Measurements from ENCODE around the gene CPHXL. TPM values are rescaled to one million over a fixed set of nuclear protein-coding genes. Genes with fewer than 3 reads are reported as not detected.
A peak's percentile ranks its signal among the peaks of the same experiment; 100 is the strongest.

CPHXL gene
- total RNA-seq, 1 experiment from 2014 or later = not detected

DNA sequence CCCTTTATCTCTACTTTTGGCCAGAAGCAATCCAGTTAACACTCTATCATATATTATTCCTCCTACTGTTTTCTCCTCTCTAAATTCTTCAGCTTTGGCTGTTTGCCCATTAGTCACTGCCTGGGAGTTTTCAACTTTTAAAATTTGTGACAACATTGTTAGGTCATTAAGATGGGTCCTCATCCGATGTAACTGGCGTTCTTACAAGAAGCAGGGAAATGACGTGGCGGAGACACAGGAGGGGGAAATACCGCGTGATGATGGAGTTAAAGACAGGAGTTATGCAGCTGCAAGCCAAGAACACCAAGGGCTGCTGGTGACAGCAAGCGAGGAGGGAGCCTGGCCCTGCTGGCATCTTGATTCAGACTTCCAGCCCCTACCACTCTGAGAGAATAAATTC is 34.8 kb upstream of the CPHXL start:
- no TSS peak for BruUV-seq (replicated peaks)
- no peaks in the 10 kb centered on the region for H3K27me3 ChIP-seq (replicated peaks; ENCODE audit: insufficient read depth, low read depth, low read length, poor library complexity)
- TF ChIP-seq, protein P1, sequence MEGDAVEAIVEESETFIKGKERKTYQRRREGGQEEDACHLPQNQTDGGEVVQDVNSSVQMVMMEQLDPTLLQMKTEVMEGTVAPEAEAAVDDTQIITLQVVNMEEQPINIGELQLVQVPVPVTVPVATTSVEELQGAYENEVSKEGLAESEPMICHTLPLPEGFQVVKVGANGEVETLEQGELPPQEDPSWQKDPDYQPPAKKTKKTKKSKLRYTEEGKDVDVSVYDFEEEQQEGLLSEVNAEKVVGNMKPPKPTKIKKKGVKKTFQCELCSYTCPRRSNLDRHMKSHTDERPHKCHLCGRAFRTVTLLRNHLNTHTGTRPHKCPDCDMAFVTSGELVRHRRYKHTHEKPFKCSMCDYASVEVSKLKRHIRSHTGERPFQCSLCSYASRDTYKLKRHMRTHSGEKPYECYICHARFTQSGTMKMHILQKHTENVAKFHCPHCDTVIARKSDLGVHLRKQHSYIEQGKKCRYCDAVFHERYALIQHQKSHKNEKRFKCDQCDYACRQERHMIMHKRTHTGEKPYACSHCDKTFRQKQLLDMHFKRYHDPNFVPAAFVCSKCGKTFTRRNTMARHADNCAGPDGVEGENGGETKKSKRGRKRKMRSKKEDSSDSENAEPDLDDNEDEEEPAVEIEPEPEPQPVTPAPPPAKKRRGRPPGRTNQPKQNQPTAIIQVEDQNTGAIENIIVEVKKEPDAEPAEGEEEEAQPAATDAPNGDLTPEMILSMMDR (conservative IDR thresholded peaks at IDR 0.05; ENCODE audit: low read depth, low read length) = no peak
- TF ChIP-seq EZH2 (IDR thresholded peaks at IDR 0.05; ENCODE audit: borderline replicate concordance, low read depth, low read length, poor library complexity, severe bottlenecking) = no peak
- no peak overlapping the region for H3K27ac ChIP-seq (ENCODE audit: low read depth, low read length, poor library complexity, severe bottlenecking)
- no peaks in the 10 kb centered on the region for H3K36me3 ChIP-seq (ENCODE audit: insufficient read depth, low read length, poor library complexity, severe bottlenecking)
- DNase-seq (ENCODE audit: low spot score) = peak; percentile 59
- H3K4me1 ChIP-seq (ENCODE audit: insufficient read depth, low read length, poor library complexity, severe bottlenecking) = no peaks in the 10 kb centered on the region
- intact Hi-C loops (cut with micrococcal nuclease; ENCODE audit: unreplicated experiment) = loop anchor here (5.0 to 10.0 kb wide), 3 partner anchors 114 to 356 kb away; partner anchors contain the start of genes ADAT1, KARS1 and TERF2IP
- H3K4me3 ChIP-seq (ENCODE audit: low read depth, low read length, poor library complexity, severe bottlenecking) = no peak overlapping the region
- POLR2A ChIA-PET (ENCODE audit: low non-redundant PET) = no interaction called here
- CTCF ChIA-PET = no interaction called here
- no peaks in the 10 kb centered on the region for H3K9me3 ChIP-seq (ENCODE audit: low read depth, low read length, poor library complexity, severe bottlenecking)

DNA sequence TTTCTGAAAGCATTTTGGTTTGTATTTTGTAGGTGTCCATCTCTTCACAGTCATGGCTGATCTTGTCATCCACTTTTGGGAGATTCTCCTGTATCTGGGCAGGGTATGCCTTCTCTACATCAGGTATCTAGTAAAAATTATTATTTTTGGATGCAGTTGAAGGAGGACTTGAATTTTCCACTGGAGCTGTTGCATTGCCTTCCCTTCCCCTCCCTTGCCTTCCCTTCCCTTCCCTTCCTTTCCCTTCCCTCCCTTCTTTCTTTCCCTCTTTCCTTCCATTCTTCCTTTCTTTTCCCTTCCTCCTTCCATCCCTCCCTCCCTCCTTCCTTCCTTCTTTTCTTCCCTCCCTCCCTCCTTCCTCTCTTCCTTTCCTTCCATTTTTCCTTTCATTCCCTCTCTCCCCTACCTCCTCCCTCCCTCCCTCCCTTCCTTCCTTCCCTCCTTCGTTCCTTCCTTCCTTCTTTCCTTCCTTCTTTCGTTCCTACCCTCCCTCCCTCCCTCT is 33.8 kb upstream of the CPHXL start:
- TF ChIP-seq EZH2 (IDR thresholded peaks at IDR 0.05; ENCODE audit: borderline replicate concordance, low read depth, low read length, poor library complexity, severe bottlenecking) = no peak
- TF ChIP-seq, protein P1 (conservative IDR thresholded peaks at IDR 0.05; ENCODE audit: low read depth, low read length) = no peak
- no peak for DNase-seq (ENCODE audit: low spot score)
- intact Hi-C loops (cut with micrococcal nuclease; ENCODE audit: unreplicated experiment) = loop anchor here (5.0 to 10.0 kb wide), 3 partner anchors 113 to 355 kb away; partner anchors contain the start of genes ADAT1, KARS1 and TERF2IP
- H3K36me3 ChIP-seq (ENCODE audit: insufficient read depth, low read length, poor library complexity, severe bottlenecking) = no peaks in the 10 kb centered on the region
- POLR2A ChIA-PET (ENCODE audit: low non-redundant PET) = no interaction called here
- no peaks in the 10 kb centered on the region for H3K27me3 ChIP-seq (replicated peaks; ENCODE audit: insufficient read depth, low read depth, low read length, poor library complexity)
- H3K27ac ChIP-seq (ENCODE audit: low read depth, low read length, poor library complexity, severe bottlenecking) = no peak overlapping the region
- CTCF ChIA-PET = no interaction called here
- BruUV-seq (replicated peaks) = no TSS peak
- no peaks in the 10 kb centered on the region for H3K9me3 ChIP-seq (ENCODE audit: low read depth, low read length, poor library complexity, severe bottlenecking)
- H3K4me3 ChIP-seq (ENCODE audit: low read depth, low read length, poor library complexity, severe bottlenecking) = no peak overlapping the region
- H3K4me1 ChIP-seq (ENCODE audit: insufficient read depth, low read length, poor library complexity, severe bottlenecking) = no peaks in the 10 kb centered on the region

DNA sequence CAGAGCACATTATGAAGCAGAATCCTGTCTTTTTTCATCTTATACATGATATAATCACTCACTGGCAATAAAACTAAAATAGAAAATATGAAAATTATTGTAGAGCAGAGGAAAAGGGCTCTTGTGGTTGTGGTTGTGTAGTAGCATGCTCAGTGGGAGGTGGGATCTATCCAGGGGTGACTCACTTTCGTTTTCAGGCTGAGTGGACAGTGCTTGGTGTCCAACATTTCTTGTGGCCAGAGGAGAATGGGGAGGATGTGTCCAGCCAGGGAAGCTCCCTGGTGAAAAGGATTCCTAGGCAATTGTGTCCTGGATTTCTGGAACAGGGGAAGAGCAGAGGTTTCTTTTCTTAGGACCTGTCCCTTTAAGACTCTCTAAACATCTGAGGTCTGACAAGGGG is 31.9 kb upstream of the CPHXL start:
- Histone ChIP-seq H3K27ac (ENCODE audit: low read depth, low read length, poor library complexity, severe bottlenecking) (no peak overlapping the region), H3K27me3 (replicated peaks; ENCODE audit: insufficient read depth, low read depth, low read length, poor library complexity) (no peaks in the 10 kb centered on the region), H3K36me3 (ENCODE audit: insufficient read depth, low read length, poor library complexity, severe bottlenecking) (no peaks in the 10 kb centered on the region), H3K4me3 (ENCODE audit: low read depth, low read length, poor library complexity, severe bottlenecking) (no peak overlapping the region), H3K4me1 (ENCODE audit: insufficient read depth, low read length, poor library complexity, severe bottlenecking) (no peaks in the 10 kb centered on the region), H3K9me3 (ENCODE audit: low read depth, low read length, poor library complexity, severe bottlenecking) (no peaks in the 10 kb centered on the region)
- no TSS peak for BruUV-seq (replicated peaks)
- CTCF ChIA-PET = no interaction called here
- intact Hi-C loops (cut with micrococcal nuclease; ENCODE audit: unreplicated experiment) = no loop called here
- DNase-seq (ENCODE audit: low spot score) = no peak
- TF ChIP-seq, protein P1 (conservative IDR thresholded peaks at IDR 0.05; ENCODE audit: low read depth, low read length) = no peak
- no peak for TF ChIP-seq EZH2 (IDR thresholded peaks at IDR 0.05; ENCODE audit: borderline replicate concordance, low read depth, low read length, poor library complexity, severe bottlenecking)
- POLR2A ChIA-PET (ENCODE audit: low non-redundant PET) = no interaction called here
